Osteoblast (primary cell): ENCODE data around the gene GARRE1. TPM values are rescaled to one million over a fixed set of nuclear protein-coding genes. Genes with fewer than 3 reads are reported as not detected.
A peak's percentile ranks its signal among the peaks of the same experiment; 100 is the strongest.

Experiments used
- DNase-seq: peaks from one replicate; pipeline ENCODE4 v3.0.0; 2011; ENCODE audit warnings: low spot score, mixed read lengths; ENCODE audit not compliant: insufficient read length; ENCODE audit errors: missing footprints
- H2AFZ ChIP-seq: 2 replicates; pipeline ENCODE4 v1.6.0; 2011; ENCODE audit warnings: mild to moderate bottlenecking, low read length
- H3K27ac ChIP-seq: 2 replicates; pipeline ENCODE4 v1.5.1; 2011; ENCODE audit warnings: mild to moderate bottlenecking, low read depth, low read length, moderate library complexity
- H3K27me3 ChIP-seq: 2 replicates; pipeline ENCODE4 v1.6.0; 2012; ENCODE audit warnings: mild to moderate bottlenecking, control low read depth, inconsistent platforms, low read length, moderate library complexity; ENCODE audit not compliant: insufficient read depth
- H3K36me3 ChIP-seq: 2 replicates; pipeline ENCODE4 v1.5.1; 2011; ENCODE audit warnings: mild to moderate bottlenecking, low read length, control low read depth, moderate library complexity; ENCODE audit not compliant: insufficient read depth
- H3K4me1 ChIP-seq: 2 replicates; pipeline ENCODE4 v1.5.1; 2011; ENCODE audit warnings: mild to moderate bottlenecking, low read length, control low read depth, moderate library complexity; ENCODE audit not compliant: insufficient read depth
- H3K4me2 ChIP-seq: 2 replicates; pipeline ENCODE4 v1.6.0; 2011; ENCODE audit warnings: mild to moderate bottlenecking, low read length; ENCODE audit not compliant: insufficient read depth
- H3K4me3 ChIP-seq: fragments of 200-600 bp; sonication (generic); 3 replicates; pipeline ENCODE4 v1.5.1; 2012; ENCODE audit warnings: mild to moderate bottlenecking, low read length, inconsistent platforms; ENCODE audit not compliant: insufficient read depth
- H3K79me2 ChIP-seq: 2 replicates; pipeline ENCODE4 v1.6.0; 2012; ENCODE audit warnings: mild to moderate bottlenecking, low read length, control low read depth, inconsistent platforms; ENCODE audit not compliant: insufficient read depth
- H3K9me3 ChIP-seq: 2 replicates; pipeline ENCODE4 v1.5.1; 2011; ENCODE audit warnings: low read depth, low read length, control low read depth
- H4K20me1 ChIP-seq: 2 replicates; pipeline ENCODE4 v1.6.0; 2012; ENCODE audit warnings: mild to moderate bottlenecking, low read length, control low read depth; ENCODE audit not compliant: insufficient read depth
- total RNA-seq: library from RNA; depleted of rRNA; stranded (reverse); fragments of >200 nt; gene quantifications from 2 replicates; pipeline ENCODE4 v1.2.3, GENCODE V29; 2012
- TF ChIP-seq, protein P1 (sequence below): IDR thresholded peaks from 2 replicates; pipeline ENCODE4 v1.5.1; 2011; ENCODE audit warnings: mild to moderate bottlenecking, low read depth, low read length, moderate library complexity; ENCODE audit errors: extremely low read depth

The GARRE1 gene
- total RNA-seq, 1 donor: 25.0 TPM

DNA sequence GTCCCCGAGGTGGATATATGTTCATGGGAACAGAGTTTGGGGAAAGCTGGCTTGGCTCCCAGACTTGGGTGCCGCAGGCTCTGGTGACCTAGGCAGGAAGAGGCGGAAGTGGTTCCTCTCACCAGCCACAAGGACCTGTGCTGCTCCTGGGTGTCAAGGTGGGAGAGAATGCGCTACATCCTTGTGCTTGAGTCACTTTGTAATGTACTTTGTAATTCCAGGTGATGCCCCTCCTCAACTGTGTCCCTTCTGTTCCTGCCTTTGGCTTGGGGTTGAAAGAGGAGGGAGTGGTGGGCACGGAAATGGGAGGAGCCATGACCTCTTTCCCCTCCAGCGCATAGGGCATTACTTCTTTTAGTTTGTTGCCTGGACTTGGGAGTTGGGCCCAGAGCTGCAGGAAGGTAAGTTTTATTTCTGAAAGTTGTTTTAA, 10.9 kb downstream of the GARRE1 start:
- H2AFZ ChIP-seq: no peak overlapping the region

DNA sequence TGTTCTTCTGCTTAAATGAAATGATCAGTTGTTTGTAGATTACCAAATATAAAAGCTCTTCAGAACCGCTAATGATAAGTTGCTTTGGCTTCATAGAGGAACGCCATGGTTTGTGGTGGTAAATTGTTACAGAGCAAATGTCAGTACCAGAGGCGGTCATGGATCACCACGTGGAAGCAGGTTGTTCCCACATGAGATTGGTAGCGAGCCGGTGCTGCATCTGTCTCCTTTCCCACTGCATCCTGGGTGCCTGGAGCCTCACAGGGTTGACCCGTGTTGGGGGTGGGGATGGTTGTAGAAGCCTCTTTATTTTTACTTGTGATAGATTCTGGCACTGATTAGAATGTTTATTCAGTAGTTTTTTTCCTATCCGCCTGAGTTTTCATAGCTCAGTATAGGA, 14.7 kb downstream of the GARRE1 start:
- peaks cover 42% of the 10 kb centered on the region for H3K4me1 ChIP-seq
- TF ChIP-seq, protein P1, sequence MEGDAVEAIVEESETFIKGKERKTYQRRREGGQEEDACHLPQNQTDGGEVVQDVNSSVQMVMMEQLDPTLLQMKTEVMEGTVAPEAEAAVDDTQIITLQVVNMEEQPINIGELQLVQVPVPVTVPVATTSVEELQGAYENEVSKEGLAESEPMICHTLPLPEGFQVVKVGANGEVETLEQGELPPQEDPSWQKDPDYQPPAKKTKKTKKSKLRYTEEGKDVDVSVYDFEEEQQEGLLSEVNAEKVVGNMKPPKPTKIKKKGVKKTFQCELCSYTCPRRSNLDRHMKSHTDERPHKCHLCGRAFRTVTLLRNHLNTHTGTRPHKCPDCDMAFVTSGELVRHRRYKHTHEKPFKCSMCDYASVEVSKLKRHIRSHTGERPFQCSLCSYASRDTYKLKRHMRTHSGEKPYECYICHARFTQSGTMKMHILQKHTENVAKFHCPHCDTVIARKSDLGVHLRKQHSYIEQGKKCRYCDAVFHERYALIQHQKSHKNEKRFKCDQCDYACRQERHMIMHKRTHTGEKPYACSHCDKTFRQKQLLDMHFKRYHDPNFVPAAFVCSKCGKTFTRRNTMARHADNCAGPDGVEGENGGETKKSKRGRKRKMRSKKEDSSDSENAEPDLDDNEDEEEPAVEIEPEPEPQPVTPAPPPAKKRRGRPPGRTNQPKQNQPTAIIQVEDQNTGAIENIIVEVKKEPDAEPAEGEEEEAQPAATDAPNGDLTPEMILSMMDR: no peak
- H3K4me2 ChIP-seq: peak overlapping the region; percentile 58

More for the DNA sequence above, 10.9 kb downstream of the GARRE1 start:
- Histone ChIP-seq H3K4me3 (no peak overlapping the region), H3K79me2 (peaks cover 75% of the 10 kb centered on the region), H4K20me1 (no peaks in the 10 kb centered on the region), H3K9me3 (no peaks in the 10 kb centered on the region), H3K27ac (no peak overlapping the region), H3K27me3 (no peaks in the 10 kb centered on the region), H3K4me2 (no peak overlapping the region), H3K4me1 (peaks cover 34% of the 10 kb centered on the region), H3K36me3 (no peaks in the 10 kb centered on the region)
- no peak for DNase-seq
- TF ChIP-seq, protein P1: no peak

DNA sequence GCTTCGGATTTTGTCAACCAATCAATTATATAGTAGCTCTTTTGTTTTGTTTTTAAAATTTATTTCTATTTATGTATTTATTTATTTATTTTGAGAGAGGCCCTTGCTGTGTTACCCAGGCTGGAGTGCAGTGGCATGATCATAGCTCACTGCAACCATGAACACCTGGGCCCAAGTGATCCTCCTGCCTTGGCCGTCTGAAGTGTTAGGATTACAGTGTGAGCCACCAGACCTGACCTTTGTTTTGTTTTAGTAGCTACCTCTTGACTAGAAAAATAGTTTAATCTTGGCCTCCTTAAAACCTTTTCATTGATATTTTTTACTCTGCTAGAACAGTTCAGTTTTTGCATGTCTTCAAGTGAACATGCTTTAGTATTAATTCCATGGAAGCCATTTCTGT, 15.1 kb downstream of the GARRE1 start:
- no peaks in the 10 kb centered on the region for H3K9me3 ChIP-seq
- H4K20me1 ChIP-seq: no peaks in the 10 kb centered on the region
- H3K27ac ChIP-seq: peak overlapping the region; percentile 68
- peaks cover 83% of the 10 kb centered on the region for H3K79me2 ChIP-seq
- H3K36me3 ChIP-seq: no peaks in the 10 kb centered on the region
- TF ChIP-seq, protein P1: no peak
- peak overlapping the region; percentile 89 for H2AFZ ChIP-seq
- no peaks in the 10 kb centered on the region for H3K27me3 ChIP-seq
- H3K4me1 ChIP-seq: peaks cover 46% of the 10 kb centered on the region
- no peak overlapping the region for H3K4me3 ChIP-seq
- no peak for DNase-seq
- peak overlapping the region; percentile 58 for H3K4me2 ChIP-seq

More for the DNA sequence above, 14.7 kb downstream of the GARRE1 start:
- peak overlapping the region; percentile 76 for H2AFZ ChIP-seq
- H3K9me3 ChIP-seq: no peaks in the 10 kb centered on the region
- no peaks in the 10 kb centered on the region for H4K20me1 ChIP-seq
- DNase-seq: no peak
- peak overlapping the region; percentile 68 for H3K27ac ChIP-seq
- H3K79me2 ChIP-seq: peaks cover 86% of the 10 kb centered on the region
- H3K36me3 ChIP-seq: no peaks in the 10 kb centered on the region
- H3K4me3 ChIP-seq: no peak overlapping the region
- no peaks in the 10 kb centered on the region for H3K27me3 ChIP-seq

DNA sequence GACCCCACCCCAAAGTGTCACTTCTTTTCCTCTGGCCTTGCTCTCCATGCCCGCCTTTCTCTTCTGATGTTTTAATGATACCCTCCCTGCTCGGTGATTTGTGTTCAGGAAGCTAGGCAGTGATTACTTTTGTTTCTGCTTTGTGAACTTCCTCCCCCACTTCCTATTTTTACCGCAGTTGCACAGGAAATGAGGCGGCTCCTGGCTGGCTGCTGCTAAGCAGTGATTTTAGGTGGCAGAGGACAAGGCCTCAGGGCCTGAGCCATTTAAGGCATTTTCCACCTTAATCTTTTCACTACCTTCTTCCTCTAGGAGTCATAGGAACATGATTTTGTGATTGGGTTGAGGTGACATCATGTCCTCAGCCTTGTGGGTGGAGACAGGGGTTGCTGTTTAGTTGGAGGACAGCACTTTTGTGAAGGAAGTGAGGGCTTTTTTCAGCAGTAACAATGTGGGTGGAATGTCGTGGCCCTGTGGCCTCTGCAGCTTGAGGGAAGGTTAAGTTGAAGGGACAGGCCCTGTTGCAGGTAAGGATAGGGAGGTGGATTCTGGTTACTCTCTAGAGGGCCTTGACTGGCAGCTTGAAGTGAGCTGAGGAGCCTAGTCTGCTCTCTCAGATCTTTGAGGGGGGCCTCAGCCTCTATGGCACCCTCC, 15.7 kb downstream of the GARRE1 start:
- Histone ChIP-seq H3K27me3 (no peaks in the 10 kb centered on the region), H3K36me3 (no peaks in the 10 kb centered on the region), H3K4me2 (peak overlapping the region; percentile 58), H3K4me3 (peak overlapping the region; percentile 19), H3K9me3 (no peaks in the 10 kb centered on the region), H2AFZ (peak overlapping the region; percentile 89), H4K20me1 (no peaks in the 10 kb centered on the region), H3K27ac (peak overlapping the region; percentile 68), H3K79me2 (peaks cover 77% of the 10 kb centered on the region), H3K4me1 (peaks cover 48% of the 10 kb centered on the region)
- DNase-seq: peak; percentile 88
- TF ChIP-seq, protein P1: no peak
